ENCODE results near the gene TMEM178B. TPM values are rescaled to one million over a fixed set of nuclear protein-coding genes. Genes with fewer than 3 reads are reported as not detected.

Gene TMEM178B
- polyA plus RNA-seq, 1 donor (not counting 4 experiments of a cell fraction or from before 2014, with no cell fraction given) = not detected

DNA sequence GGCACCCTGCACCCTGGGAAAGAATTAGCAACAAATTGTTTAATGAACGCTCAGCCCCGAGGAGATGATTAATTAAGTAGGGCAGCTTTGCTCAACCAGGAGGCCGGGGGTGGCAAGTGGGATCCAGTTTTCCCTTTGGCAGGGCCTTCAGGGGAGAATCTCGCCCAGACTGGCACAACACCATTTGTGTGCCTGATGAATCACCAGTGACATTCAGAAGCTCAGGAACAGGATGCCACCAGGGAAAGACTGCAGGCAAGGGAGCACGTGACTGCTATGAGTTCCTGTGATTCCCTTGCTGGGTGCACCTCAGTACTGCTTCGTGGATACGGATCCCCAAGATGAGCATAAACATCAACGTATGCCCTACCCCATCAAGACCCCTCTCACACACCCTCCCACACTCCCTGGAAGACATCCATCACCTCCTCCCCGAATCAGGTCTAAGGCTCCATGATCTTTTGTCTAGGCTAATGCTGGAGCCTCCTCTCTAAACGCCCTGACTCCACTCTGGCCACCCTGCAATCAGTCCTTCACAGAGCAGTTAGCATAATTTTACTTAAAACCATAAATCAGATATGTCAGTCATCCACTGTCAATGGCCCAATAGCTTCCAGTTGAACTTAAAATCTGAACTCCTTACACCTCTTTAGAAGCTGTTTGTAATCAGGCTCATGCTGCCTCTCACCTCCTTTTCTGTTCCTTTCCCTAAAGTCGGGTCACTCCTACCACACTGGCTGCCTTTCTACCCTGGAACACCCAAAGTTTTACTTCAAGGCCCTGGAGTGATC is 368.2 kb downstream of the TMEM178B start:
- no peak for TF ChIP-seq CTCF (optimal IDR thresholded peaks at IDR 0.05 in 1 of 3, IDR thresholded peaks at IDR 0.05 in 1 of 3, conservative IDR thresholded peaks at IDR 0.05 in 1 of 3; ENCODE audit: extremely low read depth in 1 of 3, insufficient read depth in 2 of 3, low read length in 3 of 3)
- no peak for TF ChIP-seq EZH2 (IDR thresholded peaks at IDR 0.05; ENCODE audit: low read length)
- no peaks in the 10 kb centered on the region for H3K79me2 ChIP-seq (ENCODE audit: control insufficient read depth, insufficient read depth, low read length)
- H3K27me3 ChIP-seq (ENCODE audit: control insufficient read depth, extremely low read depth, insufficient read depth, low read length) = no peaks in the 10 kb centered on the region
- H4K20me1 ChIP-seq (ENCODE audit: control insufficient read depth, extremely low read depth, insufficient read depth, low read length) = no peaks in the 10 kb centered on the region
- no peak overlapping the region for H3K9ac ChIP-seq (ENCODE audit: control insufficient read depth, extremely low read depth, insufficient read depth, low read length)
- peaks cover 5% of the 10 kb centered on the region for H3K4me1 ChIP-seq (ENCODE audit: control insufficient read depth, extremely low read depth, insufficient read depth, low read length)
- H3K4me3 ChIP-seq (ENCODE audit: control insufficient read depth in 2 of 3, extremely low read depth in 1 of 3, insufficient read depth in 2 of 3, low read depth in 1 of 3, low read length in 3 of 3) = no peak overlapping the region
- no peak overlapping the region for H2AFZ ChIP-seq (ENCODE audit: control insufficient read depth, low read length)
- H3K27ac ChIP-seq (ENCODE audit: control insufficient read depth, insufficient read depth, low read length) = no peak overlapping the region
- dilution Hi-C loops (cut with MboI; ENCODE audit: extremely low pct_ligation_motif_present, low sequenced_read_pairs) = no loop called here
- DNase-seq (ENCODE audit: low read depth, low spot score) (no peak), FAIRE-seq (no peak)
- no peaks in the 10 kb centered on the region for H3K9me1 ChIP-seq (ENCODE audit: control insufficient read depth, extremely low read depth, insufficient read depth, low read length)
- H3K9me3 ChIP-seq (ENCODE audit: control insufficient read depth, low read depth, low read length) = no peaks in the 10 kb centered on the region
- no peak overlapping the region for H3K4me2 ChIP-seq (ENCODE audit: control insufficient read depth, extremely low read depth, insufficient read depth, low read depth, low read length)
- no peaks in the 10 kb centered on the region for H3K36me3 ChIP-seq (ENCODE audit: control insufficient read depth in 2 of 2, extremely low read depth in 1 of 2, insufficient read depth in 2 of 2, low read length in 2 of 2)

DNA sequence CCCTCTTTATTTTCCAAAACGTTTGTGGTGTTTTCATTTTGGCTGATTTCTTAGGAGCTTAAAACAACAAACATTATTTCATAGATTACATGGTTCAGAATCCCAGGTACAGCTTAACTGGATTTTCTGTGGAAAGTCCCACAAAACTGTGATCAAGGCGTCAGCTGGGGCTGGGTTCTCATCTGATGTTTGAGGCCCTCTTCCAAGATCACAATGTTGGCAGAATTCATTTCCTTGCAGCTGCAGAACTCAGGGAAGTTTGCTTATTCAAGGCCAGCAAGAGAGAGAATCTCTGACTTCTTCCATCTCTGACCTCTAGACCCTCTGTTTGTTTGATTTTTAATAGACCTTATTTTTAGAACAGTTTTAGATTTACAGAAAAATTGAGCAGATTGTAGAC is 368.9 kb downstream of the TMEM178B start:
- Histone ChIP-seq H3K4me1 (ENCODE audit: control insufficient read depth, extremely low read depth, insufficient read depth, low read length) (peaks cover 5% of the 10 kb centered on the region), H4K20me1 (ENCODE audit: control insufficient read depth, extremely low read depth, insufficient read depth, low read length) (no peaks in the 10 kb centered on the region), H3K9me3 (ENCODE audit: control insufficient read depth, low read depth, low read length) (no peaks in the 10 kb centered on the region), H3K4me3 (ENCODE audit: control insufficient read depth in 2 of 3, extremely low read depth in 1 of 3, insufficient read depth in 2 of 3, low read depth in 1 of 3, low read length in 3 of 3) (no peak overlapping the region), H3K79me2 (ENCODE audit: control insufficient read depth, insufficient read depth, low read length) (no peaks in the 10 kb centered on the region), H3K36me3 (ENCODE audit: control insufficient read depth in 2 of 2, extremely low read depth in 1 of 2, insufficient read depth in 2 of 2, low read length in 2 of 2) (no peaks in the 10 kb centered on the region), H3K27ac (ENCODE audit: control insufficient read depth, insufficient read depth, low read length) (no peak overlapping the region), H3K9ac (ENCODE audit: control insufficient read depth, extremely low read depth, insufficient read depth, low read length) (no peak overlapping the region), H3K9me1 (ENCODE audit: control insufficient read depth, extremely low read depth, insufficient read depth, low read length) (no peaks in the 10 kb centered on the region), H2AFZ (ENCODE audit: control insufficient read depth, low read length) (no peak overlapping the region), H3K4me2 (ENCODE audit: control insufficient read depth, extremely low read depth, insufficient read depth, low read depth, low read length) (no peak overlapping the region), H3K27me3 (ENCODE audit: control insufficient read depth, extremely low read depth, insufficient read depth, low read length) (no peaks in the 10 kb centered on the region)
- DNase-seq (ENCODE audit: low read depth, low spot score) (no peak), FAIRE-seq (no peak)
- no peak for TF ChIP-seq CTCF (optimal IDR thresholded peaks at IDR 0.05 in 1 of 3, IDR thresholded peaks at IDR 0.05 in 1 of 3, conservative IDR thresholded peaks at IDR 0.05 in 1 of 3; ENCODE audit: extremely low read depth in 1 of 3, insufficient read depth in 2 of 3, low read length in 3 of 3)
- no peak for TF ChIP-seq EZH2 (IDR thresholded peaks at IDR 0.05; ENCODE audit: low read length)
- dilution Hi-C loops (cut with MboI; ENCODE audit: extremely low pct_ligation_motif_present, low sequenced_read_pairs) = no loop called here
